HL-60 (cell line): Measurements from ENCODE around the gene IFITM2.

Source experiments
- CTCF ChIP-seq: IDR thresholded peaks from one replicate; pipeline ENCODE4 v1.5.1; 2011; ENCODE audit warnings: low read length, control low read depth, inconsistent platforms; ENCODE audit not compliant: insufficient read depth
- GABPA ChIP-seq: IDR thresholded peaks from 2 replicates; pipeline ENCODE4 v1.6.1; 2012; ENCODE audit warnings: low read depth
- POLR2AphosphoS5 ChIP-seq: IDR thresholded peaks from 2 replicates; pipeline ENCODE4 v1.6.1; 2012; ENCODE audit warnings: low read depth
- REST ChIP-seq: IDR thresholded peaks from 2 replicates; pipeline ENCODE4 v1.6.1; 2012; ENCODE audit warnings: low read depth; ENCODE audit not compliant: insufficient replicate concordance
- SPI1 ChIP-seq: IDR thresholded peaks from 2 replicates; pipeline ENCODE4 v1.6.1; 2012; ENCODE audit warnings: low read depth, mild to moderate bottlenecking, borderline replicate concordance

GRCh38 chr11:315516-315994 lies 7.9 kb downstream of the IFITM2 start:
- TF ChIP-seq POLR2AphosphoS5: no peak
- TF ChIP-seq CTCF: no peak
- no peak for TF ChIP-seq REST
- no peak for TF ChIP-seq GABPA
- TF ChIP-seq SPI1: no peak
